Kidney (tissue), 14 donors: ENCODE data around the gene CCDC88B. TPM values are rescaled to one million over a fixed set of nuclear protein-coding genes. Genes with fewer than 3 reads are reported as not detected.

Experiments used
- DNase-seq, 5 donors: peaks; one replicate each; pipeline ENCODE4 v3.0.0-alpha.2; 2013 to 2020
- FAIRE-seq: peaks from 2 replicates; lab custom pipeline; 2012; peaks lifted over from hg19 to GRCh38; lab: Jason Lieb, UNC
- H3K27ac ChIP-seq, 2 donors: one replicate each; pipeline ENCODE4 v1.7.0; 2013; ENCODE audit warnings: low read depth in 2 of 2, low read length in 2 of 2, inconsistent platforms in 1 of 2
- H3K27me3 ChIP-seq: one replicate; pipeline ENCODE4 v1.7.1; 2013; ENCODE audit warnings: low read length, inconsistent platforms; ENCODE audit not compliant: control insufficient read depth, insufficient read depth
- H3K36me3 ChIP-seq, 3 donors: one replicate each; pipeline versions ENCODE4 v1.7.0 to v1.7.1; 2013; ENCODE audit warnings: low read length in 3 of 3, control low read depth in 1 of 3, inconsistent platforms in 1 of 3; ENCODE audit not compliant: insufficient read depth in 3 of 3, control insufficient read depth in 2 of 3
- H3K4me1 ChIP-seq, 3 donors: one replicate each; pipeline versions ENCODE4 v1.7.0 to v1.7.1; 2013; ENCODE audit warnings: low read length in 3 of 3, inconsistent platforms in 1 of 3, low read depth in 1 of 3; ENCODE audit not compliant: control insufficient read depth in 2 of 3, insufficient read depth in 2 of 3
- H3K4me3 ChIP-seq, 3 donors: one replicate each; pipeline versions ENCODE4 v1.7.0 to v1.8.1; 2013; ENCODE audit warnings: low read length in 3 of 3, control low read depth in 1 of 3, inconsistent platforms in 1 of 3
- H3K9ac ChIP-seq, 3 donors: one replicate each; pipeline versions ENCODE4 v1.7.0 to v1.7.1; 2013; ENCODE audit warnings: low read length in 3 of 3, control low read depth in 1 of 3, inconsistent platforms in 1 of 3
- H3K9me3 ChIP-seq, 3 donors: one replicate each; pipeline versions ENCODE4 v1.7.0 to v1.7.1; 2013; ENCODE audit warnings: low read length in 3 of 3, control low read depth in 1 of 3, inconsistent platforms in 1 of 3; ENCODE audit not compliant: control insufficient read depth in 2 of 3, insufficient read depth in 1 of 3
- CTCF ChIP-seq: IDR thresholded peaks from 3 replicates; pipeline ENCODE4 v1.5.1; 2012; ENCODE audit warnings: mild to moderate bottlenecking, moderate library complexity, borderline replicate concordance; ENCODE audit not compliant: insufficient read depth; ENCODE audit errors: extremely low read depth
- intact Hi-C: fragments of 100-400 bp; cut with DNase I; formaldehyde crosslinking; loops from one replicate; pipeline ENCODE4 v1.11.1; 2022
- polyA plus RNA-seq: library from polyadenylated mRNA; stranded (reverse); fragments of 350-450 nt; fragmentation: Illumina TruSeq; extraction: RNeasy Lipid Tissue Mini Kit (QIAGEN cat#74804); gene quantifications from one replicate; pipeline ENCODE4 v1.2.3, GENCODE V29; 2014; ENCODE audit warnings: low read depth, low replicate concordance; ENCODE audit not compliant: insufficient read depth
- total RNA-seq: library from RNA; stranded (reverse); fragmentation: NEBNext Ultra II Directional; extraction: Animal tissue kit (Norgen Biotek cat#: 25700); gene quantifications from one replicate; pipeline ENCODE4 v1.2.1, GENCODE V29; 2021
- donor health status: control.
- donor health status: control.
- donor health status: control.
- donor health status: control.
- donor health status: control.
- donor health status: DM: yes; HTN: yes; CAD: no.
- donor health status: Normal renal cell carcinoma (clear cell type).

CCDC88B gene
- total and polyA plus RNA-seq, 2 donors from 2014 or later = 10.0 to 13.3 TPM

GRCh38 chr11:64344787-64345186, 4.8 kb downstream of the CCDC88B start:
- no peaks in the 10 kb centered on the region for H3K36me3 ChIP-seq
- TF ChIP-seq CTCF = no peak
- intact Hi-C loops = no loop called here
- no peaks in the 10 kb centered on the region for H3K9me3 ChIP-seq
- H3K27me3 ChIP-seq = no peaks in the 10 kb centered on the region
- no peak overlapping the region for H3K4me3 ChIP-seq
- no peak overlapping the region for H3K27ac ChIP-seq
- DNase-seq = no peak
- peaks cover 0 to 5% (median 4%) of the 10 kb centered on the region in 3 donors for H3K4me1 ChIP-seq
- no peak for FAIRE-seq
- no peak overlapping the region for H3K9ac ChIP-seq

GRCh38 chr11:64347193-64347867, 7.3 kb downstream of the CCDC88B start:
- Histone ChIP-seq H3K27me3 (no peaks in the 10 kb centered on the region), H3K27ac (no peak overlapping the region), H3K9ac (no peak overlapping the region), H3K4me3 (no peak overlapping the region), H3K4me1 (peaks cover 0 to under 1% (median 0%) of the 10 kb centered on the region in 3 donors), H3K9me3 (no peaks in the 10 kb centered on the region), H3K36me3 (no peaks in the 10 kb centered on the region)
- TF ChIP-seq CTCF = no peak
- DNase-seq = no peak
- FAIRE-seq = no peak
- intact Hi-C loops = no loop called here

- no peak for TF ChIP-seq CTCF
- no peaks in the 10 kb centered on the region for H3K9me3 ChIP-seq
- no peaks in the 10 kb centered on the region for H3K4me1 ChIP-seq
- intact Hi-C loops = no loop called here
- DNase-seq (no peak), FAIRE-seq (no peak)
- H3K27ac ChIP-seq = no peak overlapping the region
- H3K9ac ChIP-seq = no peak overlapping the region
- no peaks in the 10 kb centered on the region for H3K36me3 ChIP-seq
- no peak overlapping the region for H3K4me3 ChIP-seq
- H3K27me3 ChIP-seq = no peaks in the 10 kb centered on the region
These were observed 8.5 kb downstream of the CCDC88B start for GRCh38 chr11:64348383-64349024.
